Duodenal mucosa (tissue), 2 donors: ENCODE results near the gene MTFMT.
A peak's percentile ranks its signal among the peaks of the same experiment; 100 is the strongest.

Source experiments
- H3K27ac ChIP-seq: one replicate; pipeline ENCODE4 v1.7.0; 2013; ENCODE audit warnings: low read depth, low read length
- H3K27me3 ChIP-seq, 2 donors: one replicate each; pipeline ENCODE4 v1.7.0; 2013; ENCODE audit warnings: low read length in 2 of 2, control low read depth in 1 of 2; ENCODE audit not compliant: insufficient read depth in 2 of 2, control insufficient read depth in 1 of 2
- H3K36me3 ChIP-seq, 2 donors: one replicate each; pipeline ENCODE4 v1.7.0; 2013; ENCODE audit warnings: low read length in 2 of 2, control low read depth in 1 of 2; ENCODE audit not compliant: insufficient read depth in 2 of 2, control insufficient read depth in 1 of 2
- H3K4me1 ChIP-seq, 2 donors: one replicate each; pipeline ENCODE4 v1.7.0; 2013; ENCODE audit warnings: low read length in 2 of 2, control low read depth in 1 of 2; ENCODE audit not compliant: insufficient read depth in 2 of 2, control insufficient read depth in 1 of 2
- H3K4me3 ChIP-seq, 2 donors: one replicate each; pipeline ENCODE4 v1.7.0; 2013; ENCODE audit warnings: low read length in 2 of 2, low read depth in 1 of 2
- H3K9ac ChIP-seq, 2 donors: one replicate each; pipeline ENCODE4 v1.7.0; 2013; ENCODE audit warnings: low read length in 2 of 2, low read depth in 1 of 2
- H3K9me3 ChIP-seq, 2 donors: one replicate each; pipeline ENCODE4 v1.7.0; 2013; ENCODE audit warnings: low read length in 2 of 2, control low read depth in 1 of 2; ENCODE audit not compliant: control insufficient read depth in 1 of 2

Gene MTFMT

DNA sequence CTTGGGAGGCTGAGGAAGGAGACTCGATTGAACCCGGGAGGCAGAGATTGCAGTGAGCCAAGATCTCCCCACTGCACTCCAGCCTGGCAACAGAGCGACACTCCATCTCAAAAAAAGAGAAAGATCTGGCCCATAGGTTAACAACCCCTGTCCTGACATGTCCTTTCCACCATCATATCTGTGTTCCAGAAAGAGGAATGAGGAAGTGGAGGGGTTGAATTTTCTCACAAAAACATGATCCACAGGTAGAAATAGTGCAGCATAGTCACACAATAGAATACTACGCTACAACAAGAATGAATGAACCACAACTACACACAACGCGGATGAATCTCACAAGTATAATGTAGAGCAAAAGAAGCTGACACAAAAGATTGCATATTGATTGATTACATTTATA, 11.0 kb upstream of the MTFMT start:
- H3K27me3 ChIP-seq, result no peaks in the 10 kb centered on the region
- peaks cover 47 to 52% of the 10 kb centered on the region in 2 donors for H3K4me1 ChIP-seq
- no peak overlapping the region for H3K9ac ChIP-seq
- H3K4me3 ChIP-seq, result no peak overlapping the region
- H3K27ac ChIP-seq, result no peak overlapping the region
- no peaks in the 10 kb centered on the region for H3K36me3 ChIP-seq
- H3K9me3 ChIP-seq, result no peaks in the 10 kb centered on the region

DNA sequence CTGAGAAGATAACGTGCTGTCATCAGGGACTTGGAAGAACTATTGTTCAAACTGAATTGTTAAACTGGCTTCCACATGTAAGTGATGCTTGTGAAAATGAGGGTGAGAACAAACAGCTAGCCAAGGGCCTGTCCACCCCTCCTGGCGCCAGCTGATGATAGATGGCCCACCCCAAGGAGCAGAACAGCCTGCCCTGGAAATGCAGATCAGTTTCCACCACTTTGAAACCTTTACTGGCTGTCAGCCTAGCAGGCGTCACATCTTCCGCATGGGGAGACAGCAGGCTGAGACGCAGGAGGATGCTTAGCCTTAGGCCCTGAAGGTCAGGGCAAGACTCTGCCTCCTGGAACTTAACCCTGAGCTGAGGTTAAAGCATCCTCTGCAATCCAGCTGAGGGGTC, 9.4 kb upstream of the MTFMT start:
- Histone ChIP-seq H3K9me3 (no peaks in the 10 kb centered on the region), H3K27me3 (no peaks in the 10 kb centered on the region), H3K9ac (no peak overlapping the region), H3K4me1 (peaks cover 38 to 43% of the 10 kb centered on the region in 2 donors), H3K27ac (no peak overlapping the region), H3K4me3 (no peak overlapping the region), H3K36me3 (no peaks in the 10 kb centered on the region)

DNA sequence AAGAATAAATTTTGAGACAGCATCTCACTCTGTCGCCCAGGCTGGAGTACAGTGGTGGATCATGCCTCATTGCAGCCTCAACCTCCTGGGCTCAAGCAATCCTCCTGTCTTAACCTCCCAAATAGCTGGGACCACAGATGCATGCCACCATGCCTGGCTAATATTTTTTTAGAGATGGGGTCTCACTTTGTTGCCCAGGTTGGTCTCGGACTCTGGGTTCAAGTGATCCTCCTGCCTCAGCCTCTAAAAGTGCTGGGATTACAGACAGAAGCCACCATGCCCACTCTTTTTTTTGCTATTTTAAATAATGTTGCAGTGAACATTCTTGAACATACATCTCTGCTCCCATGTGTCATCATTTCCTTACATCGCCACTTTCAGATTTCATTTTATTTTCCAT, 9.0 kb upstream of the MTFMT start:
- Histone ChIP-seq H3K4me3 (no peak overlapping the region), H3K27ac (no peak overlapping the region), H3K36me3 (no peaks in the 10 kb centered on the region), H3K9me3 (no peaks in the 10 kb centered on the region), H3K4me1 (peaks cover 40 to 44% of the 10 kb centered on the region in 2 donors), H3K9ac (no peak overlapping the region), H3K27me3 (no peaks in the 10 kb centered on the region)

DNA sequence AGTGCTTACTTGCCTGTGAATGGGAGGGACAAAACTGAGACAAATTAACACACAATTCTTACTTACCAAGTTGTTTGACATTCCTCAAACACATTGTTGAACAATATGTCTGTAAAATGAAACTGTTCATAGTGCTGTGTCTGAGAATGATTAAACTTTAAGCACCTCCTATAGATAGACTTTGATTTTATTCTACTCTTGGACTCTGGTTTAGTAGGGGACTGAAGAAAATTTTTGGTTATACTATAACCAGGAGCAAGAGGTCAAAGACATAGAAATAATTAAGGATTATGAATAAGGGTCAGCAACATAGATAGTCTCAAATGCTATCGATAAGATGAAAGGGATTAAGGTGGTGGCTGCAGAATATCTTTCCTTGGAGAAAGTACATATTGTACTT, 7.9 kb upstream of the MTFMT start:
- H3K27me3 ChIP-seq, result no peaks in the 10 kb centered on the region
- H3K4me1 ChIP-seq, result peaks cover 39 to 44% of the 10 kb centered on the region in 2 donors

DNA sequence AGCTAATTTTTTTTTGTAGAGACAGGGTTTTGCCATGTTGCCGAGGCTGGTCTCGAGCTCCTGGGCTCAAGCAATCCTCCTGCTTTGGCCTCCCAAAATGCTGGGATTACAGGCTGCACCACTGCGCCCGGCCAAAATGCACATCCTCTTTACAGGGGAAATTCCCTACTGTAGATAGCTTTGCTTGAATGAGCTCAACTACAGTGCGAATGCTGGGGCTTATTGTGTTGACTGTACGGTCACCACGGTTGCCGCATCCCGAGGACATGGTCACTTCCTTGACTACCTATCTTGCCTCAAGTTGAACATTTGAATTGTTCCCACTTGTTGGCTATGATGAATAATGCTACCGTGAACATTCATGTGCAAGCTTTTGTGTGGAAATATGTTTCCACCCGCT, 5.3 kb upstream of the MTFMT start:
- H3K27ac ChIP-seq, result no peak overlapping the region
- peaks cover 33 to 35% of the 10 kb centered on the region in 2 donors for H3K4me1 ChIP-seq
- H3K4me3 ChIP-seq, result no peak overlapping the region
- no peaks in the 10 kb centered on the region for H3K27me3 ChIP-seq
- no peaks in the 10 kb centered on the region for H3K36me3 ChIP-seq
- H3K9ac ChIP-seq, result no peak overlapping the region
- H3K9me3 ChIP-seq, result no peaks in the 10 kb centered on the region

More for the DNA sequence above, 7.9 kb upstream of the MTFMT start:
- no peak overlapping the region for H3K27ac ChIP-seq
- H3K36me3 ChIP-seq, result no peaks in the 10 kb centered on the region
- no peaks in the 10 kb centered on the region for H3K9me3 ChIP-seq
- no peak overlapping the region for H3K4me3 ChIP-seq
- no peak overlapping the region for H3K9ac ChIP-seq

DNA sequence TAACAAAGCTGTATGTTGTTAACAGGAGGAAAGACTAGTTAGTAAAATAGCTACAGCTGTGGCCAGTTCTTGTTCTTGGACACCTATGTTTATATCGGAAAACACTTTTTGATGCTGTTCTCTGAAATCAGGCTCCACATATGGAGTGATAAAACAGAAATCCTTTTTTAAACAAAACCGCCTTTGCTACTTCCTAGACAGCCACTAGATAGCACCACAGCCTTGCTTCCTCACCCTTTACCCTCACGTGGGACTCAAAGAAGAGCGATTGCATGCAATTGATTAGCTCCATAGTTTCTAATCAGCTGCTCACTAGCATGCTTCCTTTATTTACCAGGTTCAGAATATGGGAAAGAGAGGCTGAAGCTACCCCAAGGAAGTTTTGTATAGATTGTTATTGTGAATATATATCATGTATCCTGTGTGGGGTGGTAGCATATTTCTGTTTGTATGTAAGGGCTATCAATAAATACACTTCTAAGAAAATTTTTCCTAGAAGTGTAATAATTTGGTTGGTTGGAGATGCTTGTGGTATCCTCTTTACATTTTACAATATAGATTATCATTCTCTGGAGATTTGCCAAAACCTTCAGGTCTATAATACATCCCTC, 4.3 kb upstream of the MTFMT start:
- Histone ChIP-seq H3K27me3 (no peaks in the 10 kb centered on the region), H3K4me3 (no peak overlapping the region), H3K9me3 (no peaks in the 10 kb centered on the region), H3K4me1 (peaks cover 26 to 27% of the 10 kb centered on the region in 2 donors), H3K9ac (peak overlapping the region in 1 of 2 donors; percentile 16), H3K27ac (no peak overlapping the region), H3K36me3 (no peaks in the 10 kb centered on the region)

DNA sequence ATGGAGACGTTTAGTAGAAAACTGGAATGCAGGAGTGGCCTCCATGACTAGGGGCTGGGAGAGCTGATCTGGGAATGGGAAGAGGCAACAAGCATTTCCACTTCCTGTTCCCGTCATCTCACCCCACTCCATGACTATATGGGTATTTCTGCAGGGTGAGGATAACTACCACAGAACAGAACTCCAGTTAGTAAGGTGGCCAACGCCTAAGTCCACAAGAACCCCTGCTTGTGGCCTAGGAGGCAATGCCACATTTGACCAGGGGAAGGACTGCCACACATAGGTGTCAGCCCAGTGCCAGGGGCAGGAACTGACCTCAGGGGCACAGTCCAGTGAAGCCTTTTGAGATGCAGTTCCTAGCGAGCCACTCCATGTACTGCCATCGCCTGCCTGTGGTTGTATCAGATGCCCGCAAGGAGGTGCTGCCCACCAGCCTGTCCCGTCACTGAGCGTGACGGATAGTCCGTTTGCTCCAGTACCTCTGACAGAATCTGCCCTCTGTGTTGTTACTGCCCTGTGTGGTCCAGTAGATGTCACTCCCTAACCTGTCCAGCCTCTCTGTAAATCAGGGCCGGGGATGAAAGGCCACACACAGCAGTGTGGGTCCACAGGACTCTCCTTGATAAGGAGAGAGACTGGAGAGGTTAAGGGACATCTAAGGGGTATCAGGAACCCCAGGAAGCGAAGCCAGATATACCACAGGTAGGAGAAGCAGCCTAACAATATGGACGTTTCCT, 3.5 kb upstream of the MTFMT start:
- H3K27ac ChIP-seq, result no peak overlapping the region
- H3K27me3 ChIP-seq, result no peaks in the 10 kb centered on the region
- no peaks in the 10 kb centered on the region for H3K36me3 ChIP-seq
- peaks cover 30% of the 10 kb centered on the region in 2 donors for H3K4me1 ChIP-seq
- no peaks in the 10 kb centered on the region for H3K9me3 ChIP-seq
- H3K4me3 ChIP-seq, result no peak overlapping the region
- peak overlapping the region in 1 of 2 donors; percentile 16 for H3K9ac ChIP-seq

DNA sequence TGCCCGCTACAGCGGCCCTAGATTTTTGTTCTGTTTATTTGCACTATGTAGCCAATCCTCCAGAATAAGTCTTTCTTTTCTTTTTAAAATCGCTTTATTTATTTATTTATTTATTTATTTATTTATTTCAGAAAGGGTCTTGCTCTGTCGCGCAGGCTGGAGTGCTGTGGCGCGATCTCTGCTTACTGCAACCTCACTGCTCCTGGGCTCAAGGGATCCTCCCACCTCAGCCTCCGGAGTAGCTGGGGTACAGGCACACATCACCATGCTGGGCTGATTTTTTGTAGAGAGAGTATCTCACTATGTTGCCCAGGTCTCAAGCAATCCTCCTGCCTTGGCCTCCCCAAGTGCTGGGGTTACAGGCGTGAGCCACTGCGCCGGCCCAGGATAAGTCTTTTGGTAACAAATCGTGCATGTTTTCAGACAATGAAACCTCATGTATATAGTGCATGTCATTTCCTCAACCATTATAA, 333 bp upstream of the MTFMT start:
- H3K27me3 ChIP-seq, result no peaks in the 10 kb centered on the region
- H3K36me3 ChIP-seq, result peaks cover 4 to 18% of the 10 kb centered on the region in 2 donors
- H3K4me1 ChIP-seq, result peaks cover 28% of the 10 kb centered on the region in 2 donors
- H3K27ac ChIP-seq, result peak overlapping the region; percentile 42
- H3K4me3 ChIP-seq, result no peak overlapping the region
- no peaks in the 10 kb centered on the region for H3K9me3 ChIP-seq
- H3K9ac ChIP-seq, result no peak overlapping the region

DNA sequence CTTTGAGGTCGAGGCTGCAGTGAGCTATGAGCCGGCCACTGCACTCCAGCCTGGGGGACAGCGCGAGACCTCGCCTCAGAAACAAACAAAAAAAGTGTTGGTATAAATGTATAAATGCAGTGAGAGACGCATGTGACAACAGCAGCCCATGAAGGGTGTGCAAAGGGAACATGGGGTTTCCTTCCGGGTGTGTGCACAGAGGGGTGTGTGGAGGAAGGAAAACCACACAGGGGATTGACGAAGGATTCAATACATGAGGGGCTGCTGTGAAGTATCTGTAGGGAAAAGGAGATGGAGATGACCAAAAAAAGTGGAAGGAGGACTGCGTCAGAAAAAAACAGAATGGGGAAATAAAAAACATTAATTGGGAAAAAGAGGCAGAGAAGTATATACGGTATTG, 1.1 kb downstream of the MTFMT start:
- no peak overlapping the region for H3K27ac ChIP-seq
- H3K36me3 ChIP-seq, result peaks cover 8 to 31% of the 10 kb centered on the region in 2 donors
- H3K9ac ChIP-seq, result peak overlapping the region; percentile 84 to 90
- H3K9me3 ChIP-seq, result no peaks in the 10 kb centered on the region
- H3K4me1 ChIP-seq, result peaks cover 19 to 20% of the 10 kb centered on the region in 2 donors
- no peaks in the 10 kb centered on the region for H3K27me3 ChIP-seq
- H3K4me3 ChIP-seq, result peak overlapping the region; percentile 94 to 97

DNA sequence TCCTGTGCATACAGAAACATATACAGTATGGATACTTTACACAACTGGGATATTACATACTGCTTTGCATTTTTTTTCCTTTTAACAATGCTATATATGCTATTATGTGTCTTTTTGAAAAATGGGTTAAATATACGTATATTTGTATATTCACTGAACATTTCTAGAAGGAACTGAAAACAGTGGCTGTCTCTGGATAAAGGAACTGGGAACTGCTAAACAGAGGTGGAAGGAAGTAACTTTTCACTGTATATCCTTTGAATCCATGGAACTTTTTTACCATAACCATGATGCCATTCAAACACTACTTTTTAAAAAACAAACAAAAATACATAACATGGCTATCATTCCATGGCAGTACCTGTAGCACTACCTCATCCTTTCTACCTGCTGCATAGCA, 1.8 kb downstream of the MTFMT start:
- no peaks in the 10 kb centered on the region for H3K27me3 ChIP-seq
- no peak overlapping the region for H3K9ac ChIP-seq
- no peak overlapping the region for H3K27ac ChIP-seq
- H3K4me3 ChIP-seq, result peak overlapping the region in 1 of 2 donors; percentile 94
- H3K36me3 ChIP-seq, result peaks cover 8 to 31% of the 10 kb centered on the region in 2 donors
- H3K9me3 ChIP-seq, result no peaks in the 10 kb centered on the region
- H3K4me1 ChIP-seq, result peaks cover 11 to 12% of the 10 kb centered on the region in 2 donors
